SU-DHL-6 (cell line): ENCODE data around the gene SLC6A12.

Experiments used
- CTCF ChIP-seq: fragments of 200-600 bp; sonication (generic); IDR thresholded peaks from one replicate; pipeline ENCODE4 v1.5.1; 2017; ENCODE audit warnings: antibody characterized with exemption, mild to moderate bottlenecking, low read length, moderate library complexity; ENCODE audit not compliant: insufficient read depth, poor library complexity, severe bottlenecking
- EZH2phosphoT487 ChIP-seq: fragments of 200-600 bp; sonication (generic), shearing (Covaris generic); conservative IDR thresholded peaks from 2 replicates; pipeline ENCODE4 v1.6.1; 2018; ENCODE audit warnings: mild to moderate bottlenecking, antibody characterized with exemption, low read length, moderate library complexity, mixed read lengths

- TF ChIP-seq CTCF (no peak), EZH2phosphoT487 (no peak)
These were observed 18.8 kb downstream of the SLC6A12 start for GRCh38 chr12:195156-195555.
